DLD1 (cell line): ENCODE measurements around the gene PRDM4.
"Not testable (repeated sequence)": the region's sequence is repeated elsewhere in the genome, so short reads cannot be mapped to it uniquely, and the experiment has no call there.

Experiments
- in situ Hi-C: cut with HindIII; loops from 2 replicates; pipeline ENCODE4 v1.10.0; 2017; ENCODE audit warnings: low sequenced_read_pairs

The PRDM4 gene

DNA sequence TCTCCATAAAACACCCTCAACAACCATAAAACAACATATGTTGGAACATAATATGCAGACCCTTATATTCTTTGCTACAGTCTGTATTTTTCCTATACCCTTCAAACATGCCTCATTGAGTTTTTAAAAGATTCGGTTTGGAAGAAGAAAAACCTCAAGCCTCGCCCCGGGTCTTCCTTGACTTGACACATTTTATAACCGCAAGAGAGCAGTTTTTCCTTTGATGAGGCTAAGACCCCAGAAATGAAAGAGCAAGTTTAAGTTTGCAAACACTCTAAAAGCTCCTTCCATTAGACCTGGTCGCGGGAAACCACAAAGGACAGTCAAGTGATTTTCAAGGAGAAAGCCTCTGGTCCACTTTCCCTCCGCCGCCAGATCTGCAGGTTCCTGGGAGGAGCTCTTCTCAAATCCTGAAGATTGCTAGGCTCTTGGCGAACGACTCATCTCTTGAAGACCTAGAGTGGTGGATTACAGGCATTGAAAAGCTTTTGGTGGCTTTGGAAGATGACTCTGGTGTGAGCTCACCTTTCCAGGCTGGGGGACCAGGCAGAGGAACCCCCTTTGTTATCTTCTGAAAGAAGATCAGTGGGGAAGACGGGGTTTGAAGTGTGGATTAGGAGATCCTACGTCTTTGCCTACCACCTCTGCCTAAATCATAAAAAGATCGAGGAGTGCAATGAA, 13.6 kb upstream of the PRDM4 start, which contains the start of gene ASCL4:
Gene ASCL4, plus strand, starts transcription at position 356 of the 681 bp plus-strand sequence. CDS start 515 bp downstream, outside the sequence.
- in situ Hi-C loops = no loop called here

DNA sequence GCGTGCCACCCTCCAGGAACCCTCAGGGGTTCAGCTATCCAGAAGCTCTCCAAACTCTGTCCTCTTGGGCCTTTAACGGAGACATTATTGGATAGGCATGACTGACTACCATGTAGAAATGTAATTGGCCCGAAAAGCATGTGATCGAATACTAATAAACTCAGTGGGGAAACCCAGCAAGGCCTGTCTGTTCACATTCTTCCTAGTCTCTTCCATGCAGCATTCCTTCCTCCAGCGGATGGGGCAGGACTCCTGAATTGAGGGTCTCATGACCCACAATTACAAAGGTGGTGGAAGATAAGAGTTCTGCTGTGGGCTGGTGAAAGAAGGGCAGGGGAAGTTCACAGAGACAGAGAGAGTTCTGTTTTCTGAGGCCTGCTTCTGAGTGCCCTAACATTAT, 6.5 kb upstream of the PRDM4 start:
- in situ Hi-C loops = no loop called here

DNA sequence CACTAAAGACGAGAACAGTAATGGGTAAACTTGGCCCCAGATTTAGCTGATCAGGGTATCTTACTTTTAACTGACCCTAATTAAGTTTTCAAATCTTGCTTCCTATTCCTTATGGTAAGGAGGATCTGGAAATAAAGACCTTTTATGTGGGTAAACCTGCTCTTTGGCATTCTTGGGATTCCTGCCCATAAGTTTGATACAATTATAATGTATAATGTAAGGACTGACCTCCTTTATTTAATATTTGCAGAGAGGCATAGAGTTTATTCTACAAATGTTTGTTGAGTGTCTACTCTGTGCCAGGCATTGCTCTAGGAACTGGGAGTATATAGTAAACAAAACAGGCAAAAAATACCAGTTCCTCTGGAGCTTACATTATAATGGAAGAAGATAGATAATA, 4.4 kb upstream of the PRDM4 start:
- in situ Hi-C loops = no loop called here

DNA sequence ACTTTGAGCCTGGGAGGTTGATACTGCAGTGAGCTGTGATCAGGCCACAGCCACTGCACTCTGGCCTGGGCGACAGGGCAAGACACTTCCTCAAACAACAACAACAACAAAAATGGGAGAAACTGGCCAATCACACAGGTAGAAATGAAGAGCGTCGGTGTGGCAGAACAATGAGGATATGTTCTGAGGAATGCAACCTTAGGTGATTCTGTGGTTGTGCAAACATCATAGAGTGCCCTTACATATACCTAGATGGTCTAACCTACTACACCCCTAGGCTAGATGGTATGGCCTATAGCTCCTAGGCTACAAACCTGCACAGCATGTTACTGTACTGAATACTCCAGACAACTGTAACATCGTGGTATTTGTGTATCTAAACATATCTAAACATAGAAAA, 3.7 kb upstream of the PRDM4 start:
- in situ Hi-C loops = no loop called here

DNA sequence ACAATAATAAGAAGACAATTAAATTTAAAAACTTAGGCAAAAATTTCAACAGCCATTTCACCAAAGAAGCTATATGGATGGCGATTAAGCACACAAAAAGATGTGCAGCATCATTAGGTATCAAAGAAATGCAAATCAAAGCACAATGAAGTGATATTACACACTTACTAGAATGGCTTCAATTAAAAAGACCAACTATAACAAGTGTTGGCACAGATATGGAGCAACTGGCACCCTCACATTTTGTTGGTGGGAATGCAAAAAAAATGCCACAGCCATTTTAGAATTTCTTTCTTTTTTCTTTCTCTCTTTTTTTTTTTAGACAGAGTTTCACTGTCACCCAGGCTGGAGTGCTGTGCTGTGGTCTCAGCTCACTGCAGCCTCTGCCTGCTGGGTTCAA, 1.9 kb upstream of the PRDM4 start:
- in situ Hi-C loops = no loop called here

DNA sequence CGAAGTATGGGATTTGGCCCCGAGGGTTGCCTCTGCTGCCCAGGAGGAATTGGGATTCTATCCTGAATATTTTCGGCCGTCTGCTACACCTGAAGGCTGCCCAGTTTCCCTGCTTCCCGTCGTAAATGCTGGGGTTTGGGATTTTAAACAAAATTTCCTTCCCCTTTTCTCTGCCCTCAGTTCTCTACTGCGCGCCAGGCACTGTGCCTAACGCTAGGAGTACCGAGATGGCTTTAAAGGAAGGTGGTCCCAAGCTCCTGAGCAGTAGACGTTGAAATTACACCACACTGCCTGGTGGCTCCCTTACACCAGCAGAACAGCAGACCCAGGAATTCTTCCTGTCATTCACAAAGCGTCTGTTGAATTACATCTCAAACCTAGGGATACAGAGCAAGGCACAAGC, 566 bp upstream of the PRDM4 start:
- in situ Hi-C loops = no loop called here

DNA sequence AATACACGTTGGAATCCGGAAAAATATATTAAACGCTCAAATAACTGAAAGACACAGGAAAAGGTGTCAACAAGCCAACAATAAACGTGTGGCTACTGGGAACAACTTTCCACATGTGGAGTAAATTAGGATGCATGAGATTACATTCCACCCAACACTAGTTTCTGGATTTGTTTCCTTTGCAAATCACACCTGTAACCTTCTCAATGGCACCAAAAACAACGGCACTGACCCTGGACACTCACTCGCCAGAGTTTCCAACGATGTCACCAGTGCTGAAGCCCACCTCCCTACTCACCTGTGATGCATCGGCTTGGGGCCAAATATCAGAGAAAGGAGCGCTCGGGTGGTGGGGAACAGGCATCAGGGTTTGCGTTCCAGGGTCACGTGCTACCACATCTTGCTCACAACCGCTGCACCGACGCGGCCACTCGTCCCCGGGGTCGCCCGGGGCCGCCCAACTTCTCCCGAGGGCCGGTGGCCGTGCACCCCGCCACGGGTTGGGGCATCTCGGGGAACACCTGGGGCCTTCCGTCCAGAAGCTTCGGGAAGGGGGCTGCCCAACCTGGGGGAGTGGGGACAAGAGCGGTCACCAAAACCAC, 629 bp downstream of the PRDM4 start:
- in situ Hi-C loops = no loop called here

DNA sequence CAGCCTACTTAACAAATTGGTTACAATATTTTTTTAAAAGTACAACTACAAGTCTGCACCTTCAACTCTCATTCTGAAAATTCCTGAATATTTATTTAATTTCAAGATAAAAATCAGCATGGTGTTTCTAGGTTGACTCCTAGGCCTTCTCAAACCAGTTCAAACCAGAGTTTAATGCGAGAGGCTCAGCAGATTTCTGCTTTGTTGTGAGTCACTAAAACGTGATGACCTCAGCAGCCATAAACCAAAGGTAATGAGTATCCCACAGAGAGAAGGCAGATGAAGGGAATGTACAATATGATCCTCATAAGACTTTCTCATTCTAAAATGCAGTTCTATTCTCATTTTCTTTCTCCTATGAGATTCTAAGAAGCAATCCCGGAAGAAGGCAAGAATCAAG, 1.5 kb downstream of the PRDM4 start:
- in situ Hi-C loops = no loop called here

DNA sequence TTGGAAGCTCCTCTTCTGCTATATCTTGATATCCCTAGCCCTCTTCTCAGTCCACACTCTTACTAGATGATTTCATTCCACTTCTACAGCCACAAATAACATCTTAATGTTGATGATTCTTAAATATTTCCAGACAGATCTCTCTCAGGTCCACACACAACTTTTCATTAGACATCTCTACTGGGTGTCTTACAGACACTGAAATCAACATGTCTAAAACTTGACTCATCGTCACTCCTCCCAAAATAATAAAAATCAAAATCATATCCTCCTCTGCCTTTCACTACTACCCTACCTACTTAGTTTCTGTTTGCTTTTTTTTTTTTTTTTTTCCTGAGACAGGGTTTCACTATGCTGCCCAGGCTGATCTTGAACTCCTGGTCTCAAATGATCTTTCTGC, 11.9 kb downstream of the PRDM4 start:
- in situ Hi-C loops = loop anchor here (10.0 kb wide), 1 partner anchor 64 kb away; the partner anchor contains the start of gene PWP1

DNA sequence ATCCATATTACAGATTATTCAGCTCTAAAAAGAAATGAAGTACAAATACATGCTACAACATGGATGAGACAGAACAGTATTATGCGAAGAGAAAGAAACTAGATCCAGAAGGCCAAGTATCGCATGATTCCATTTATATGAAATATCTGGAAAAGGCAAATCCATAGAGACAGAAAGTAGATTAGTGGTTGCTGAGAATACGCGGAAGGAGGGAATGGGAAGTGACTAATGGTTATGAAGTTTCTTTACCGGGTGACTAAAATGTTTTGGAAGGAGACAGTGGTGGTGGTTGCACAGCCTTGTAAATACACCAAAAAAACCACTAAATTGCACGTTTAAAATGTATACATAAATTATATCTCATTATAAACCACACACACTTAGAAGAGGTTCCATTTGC, 12.5 kb downstream of the PRDM4 start:
- in situ Hi-C loops = loop anchor here (10.0 kb wide), 1 partner anchor 64 kb away; the partner anchor contains the start of gene PWP1

DNA sequence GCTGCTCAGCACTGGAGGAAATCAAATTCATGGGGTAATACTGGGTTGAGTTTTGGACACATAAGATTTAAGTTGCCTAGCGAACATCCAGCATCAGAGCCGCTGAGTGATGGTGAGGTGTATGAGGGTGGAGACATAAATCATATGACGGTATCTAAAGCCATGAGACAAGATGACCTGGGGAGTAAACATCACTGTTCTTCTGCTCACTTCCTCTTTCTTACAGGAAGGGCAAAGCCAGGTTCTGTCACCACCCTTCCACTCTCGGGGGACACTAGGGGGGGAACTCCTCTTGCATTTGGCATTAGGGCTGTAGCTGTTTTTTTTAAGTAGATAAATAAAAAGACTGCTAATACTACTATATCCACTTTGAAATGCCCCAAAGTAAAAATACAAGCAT, 24.0 kb downstream of the PRDM4 start:
- in situ Hi-C loops = no loop called here

DNA sequence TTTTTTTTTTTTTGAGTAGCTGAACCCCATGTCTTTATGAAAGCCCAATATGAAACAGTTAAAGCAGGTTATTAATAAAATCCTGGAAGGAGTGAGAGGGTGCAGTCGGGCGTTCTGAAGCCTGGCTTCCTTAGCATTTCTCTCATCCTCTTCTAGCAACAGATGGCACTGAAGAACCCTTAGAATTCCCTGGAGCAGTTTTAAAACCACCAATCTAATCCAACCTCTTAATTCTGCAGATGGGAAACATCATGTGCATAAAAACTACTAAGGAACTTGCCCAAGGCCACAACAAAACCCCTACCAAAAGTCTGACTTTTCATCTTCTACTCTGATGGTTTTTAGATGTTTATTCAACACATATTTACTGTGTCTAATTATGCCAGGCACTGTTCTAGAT, 25.2 kb downstream of the PRDM4 start:
- in situ Hi-C loops = no loop called here

DNA sequence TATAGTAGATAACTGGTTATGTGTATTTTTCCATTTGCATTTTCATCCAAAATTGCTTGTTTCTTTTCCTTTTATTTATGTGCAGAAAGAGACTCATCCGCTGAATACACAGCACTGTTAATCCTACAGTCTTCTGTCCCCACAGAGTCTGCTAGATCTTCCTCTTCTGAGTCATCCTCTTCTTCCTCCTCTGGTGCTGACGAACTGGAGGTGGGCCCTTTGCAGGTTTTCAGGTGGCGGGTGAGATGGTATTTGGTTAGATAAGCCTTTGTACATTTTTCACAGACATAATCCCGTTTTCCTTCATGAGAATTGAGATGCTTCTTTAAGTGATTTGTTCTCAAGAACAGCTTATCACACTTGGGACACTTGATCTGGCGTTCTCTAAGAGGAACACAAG, 26.8 kb downstream of the PRDM4 start:
- in situ Hi-C loops = no loop called here

DNA sequence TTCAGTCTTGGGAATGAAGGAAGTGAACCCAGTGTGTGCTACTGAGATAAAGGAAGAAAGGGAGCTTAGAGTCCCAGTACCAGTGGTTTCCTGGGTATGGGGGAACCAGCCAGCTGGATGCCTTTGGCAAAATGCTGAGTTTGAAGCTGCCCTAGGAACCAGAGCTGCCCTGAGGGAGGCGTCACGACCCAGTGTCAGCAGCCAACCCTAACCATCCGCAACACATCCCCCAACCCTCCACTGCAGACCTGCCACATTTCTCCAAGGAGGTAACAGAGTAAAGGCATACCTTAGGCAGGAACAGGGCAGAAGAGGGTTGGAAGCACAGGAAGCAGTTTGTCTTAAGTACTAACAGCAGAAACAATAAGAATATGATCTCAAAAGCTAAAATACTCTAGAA, 28.6 kb downstream of the PRDM4 start:
- in situ Hi-C loops = no loop called here

DNA sequence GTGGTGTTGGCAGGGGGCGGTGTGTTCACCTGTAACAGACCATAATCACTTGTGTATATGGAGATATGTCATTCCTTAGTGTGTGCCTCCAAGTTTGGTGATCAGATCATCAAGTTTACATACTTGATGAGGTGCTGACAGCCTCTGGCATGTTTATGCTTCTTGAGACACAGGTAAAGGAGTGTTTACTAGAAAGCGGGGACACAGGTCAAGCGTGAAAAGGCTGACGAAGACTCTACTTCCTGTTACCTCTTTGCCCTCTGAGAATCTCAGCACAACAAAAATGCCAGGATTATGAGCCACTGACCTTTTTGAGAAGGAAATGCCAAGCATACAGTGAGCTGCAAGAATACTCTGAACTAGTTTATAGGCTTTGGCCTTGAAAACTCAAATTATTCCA, 29.6 kb downstream of the PRDM4 start:
- in situ Hi-C loops = no loop called here

DNA sequence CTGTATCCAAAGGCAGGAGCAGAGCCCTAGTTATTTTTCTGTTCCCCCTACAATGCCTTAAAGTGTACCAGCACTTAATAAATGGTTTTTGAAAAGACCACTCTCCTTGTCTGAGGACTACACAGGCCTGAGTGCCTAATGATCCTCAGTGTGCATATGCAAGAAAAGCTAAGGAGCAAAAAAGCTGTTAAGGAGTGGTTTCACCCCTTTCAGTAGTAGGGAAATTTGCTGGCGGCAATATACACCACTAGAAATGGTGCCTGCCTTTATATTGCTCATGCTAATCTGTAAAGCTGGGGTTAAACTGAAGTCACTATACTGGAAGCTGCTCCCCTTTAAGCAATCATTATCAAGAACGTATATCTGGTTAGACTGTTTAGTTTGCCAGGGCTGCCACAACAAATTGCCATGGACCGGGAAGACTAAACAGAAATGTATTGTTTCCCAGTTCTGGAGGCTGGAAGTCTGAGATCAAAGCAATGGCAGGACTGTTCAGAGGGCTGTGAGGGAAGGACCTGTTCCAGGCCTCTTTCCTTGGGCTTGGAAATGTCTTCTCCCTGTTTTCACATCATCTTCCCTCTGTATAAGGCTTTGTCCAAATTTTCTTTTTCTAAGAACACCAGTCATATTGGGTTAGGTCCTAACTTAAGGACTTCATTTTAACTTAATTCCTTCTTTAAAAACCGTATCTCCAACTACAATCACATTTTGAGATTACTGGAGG, 30.2 kb downstream of the PRDM4 start:
- in situ Hi-C loops = no loop called here

DNA sequence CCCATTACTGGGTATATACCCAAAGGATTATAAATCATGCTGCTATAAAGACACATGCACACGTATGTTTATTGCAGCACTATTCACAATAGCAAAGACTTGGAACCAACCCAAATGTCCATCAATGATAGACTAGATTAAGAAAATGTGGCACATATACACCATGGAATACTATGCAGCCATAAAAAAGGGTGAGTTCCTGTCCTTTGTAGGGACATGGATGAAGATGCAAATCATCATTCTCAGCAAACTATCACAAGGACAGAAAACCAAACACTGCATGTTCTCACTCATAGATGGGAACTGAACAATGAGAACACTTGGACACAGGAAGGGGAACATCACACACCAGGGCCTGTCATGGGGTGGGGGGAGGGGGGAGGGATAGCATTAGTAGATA, 33.2 kb downstream of the PRDM4 start:
- in situ Hi-C loops = not testable (repeated sequence)

DNA sequence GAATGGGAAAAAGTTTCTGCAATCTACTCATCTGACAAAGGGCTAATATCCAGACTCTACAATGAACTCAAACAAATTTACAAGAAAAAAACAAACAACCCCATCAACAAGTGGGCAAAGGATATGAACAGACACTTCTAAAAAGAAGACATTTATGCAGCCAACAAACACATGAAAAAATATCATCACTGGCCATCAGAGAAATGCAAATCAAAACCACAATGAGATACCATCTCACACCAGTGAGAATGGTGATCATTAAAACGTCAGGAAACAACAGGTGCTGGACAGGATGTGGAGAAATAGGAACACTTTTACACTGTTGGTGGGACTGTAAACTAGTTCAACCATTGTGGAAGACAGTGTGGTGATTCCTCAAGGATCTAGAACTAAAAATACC, 33.6 kb downstream of the PRDM4 start:
- in situ Hi-C loops = not testable (repeated sequence)

DNA sequence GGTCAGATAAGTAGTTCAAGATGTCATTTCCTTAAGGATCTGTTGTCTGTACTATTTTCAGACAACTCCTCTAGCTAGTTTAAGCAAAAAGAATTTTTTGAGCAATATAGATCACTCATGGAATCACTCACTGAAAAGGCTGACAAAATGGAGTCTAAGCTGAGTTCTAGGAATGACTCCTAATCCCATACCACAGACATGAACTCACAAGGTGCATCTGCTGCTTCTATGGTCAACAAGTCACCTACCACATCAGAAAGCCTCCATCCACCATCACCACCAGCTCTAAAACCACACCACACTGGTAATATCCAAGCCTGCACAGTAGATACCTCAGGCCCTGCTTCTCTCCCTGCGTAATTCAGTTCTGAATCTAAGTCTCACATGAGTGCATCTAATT, 42.3 kb downstream of the PRDM4 start:
- in situ Hi-C loops = no loop called here

DNA sequence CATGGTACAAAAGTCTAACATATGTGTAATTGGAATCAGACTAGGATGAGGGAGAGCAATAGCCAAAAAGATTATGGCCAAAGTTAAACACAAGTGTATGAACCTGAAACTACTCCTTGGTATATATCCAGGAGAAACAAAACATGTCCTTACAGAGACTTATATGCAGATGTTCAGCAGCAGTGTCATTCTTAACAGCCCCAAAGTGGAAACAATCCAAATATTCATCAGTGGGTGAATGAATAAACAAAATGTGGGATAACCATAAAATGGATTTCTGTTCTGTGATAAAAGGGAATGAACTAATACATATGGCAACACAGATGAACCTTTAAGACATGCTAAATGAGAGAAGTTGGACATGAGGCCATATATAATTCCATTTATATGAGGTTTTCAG, 45.2 kb downstream of the PRDM4 start:
- in situ Hi-C loops = no loop called here

DNA sequence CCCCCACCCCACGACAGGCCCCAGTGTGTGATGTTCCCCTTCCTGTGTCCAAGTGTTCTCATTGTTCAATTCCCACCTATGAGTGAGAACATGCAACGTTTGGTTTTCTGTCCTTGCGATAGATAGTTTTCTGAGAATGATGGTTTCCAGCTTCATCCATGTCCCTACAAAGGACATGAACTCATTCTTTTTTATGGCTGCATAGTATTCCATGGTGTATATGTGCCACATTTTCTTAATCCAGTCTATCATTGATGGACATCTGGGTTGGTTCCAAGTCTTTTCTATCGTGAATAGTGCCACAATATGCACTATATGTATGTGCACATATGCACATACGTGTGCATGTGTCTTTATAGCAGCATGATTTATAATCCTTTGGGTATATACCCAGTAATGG, 55.4 kb downstream of the PRDM4 start:
- in situ Hi-C loops = not testable (repeated sequence)

DNA sequence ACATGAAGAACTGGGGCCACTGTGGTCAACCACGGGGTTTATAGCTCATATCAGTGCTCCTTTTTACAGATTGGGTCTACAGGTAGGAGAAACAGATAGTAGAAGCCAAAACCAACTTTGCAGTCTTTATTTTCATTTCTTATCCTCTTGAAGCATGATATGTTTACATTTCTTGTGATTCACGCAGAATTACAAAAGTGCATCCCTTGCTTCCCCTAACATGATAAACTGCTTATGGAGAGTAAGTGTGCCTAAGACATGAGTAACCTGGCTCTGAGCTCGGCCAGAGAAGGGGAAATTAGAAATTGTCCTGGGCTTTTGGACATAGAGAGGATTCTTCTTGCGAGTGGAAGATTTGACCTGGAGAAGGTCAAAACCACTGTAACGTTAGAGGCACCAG, 56.9 kb downstream of the PRDM4 start:
- in situ Hi-C loops = no loop called here
